K562 (cell line): ENCODE results near the gene STK24. TPM values are rescaled to one million over a fixed set of nuclear protein-coding genes. Genes with fewer than 3 reads are reported as not detected.

ENCODE experiments used
- ATAC-seq: fragments of 200-7000 bp; cut with Tn5 transposase; 3 replicates; pipeline ENCODE4 v1.9.1; 2020; ENCODE audit warnings: moderate library complexity
- BruUV-seq: library from RNA; stranded (reverse); fragments of 400-500 nt; replicated peaks from 2 replicates; lab custom pipeline; 2021; lab: Mats Ljungman, UMichigan
- CTCF ChIA-PET: fragments of 300-600 bp; formaldehyde crosslinking; extraction: SDS; loops from one replicate; lab custom pipeline; 2021; ENCODE audit warnings: low intra/inter-chr PET ratio; lab: Yijun Ruan, JAX
- POLR2A ChIA-PET: fragments of 300-600, 350-650 bp; sonication (Branson Sonifier 250); formaldehyde crosslinking; extraction: SDS; loops from one replicate; lab custom pipeline; 2021; ENCODE audit warnings: antibody characterized with exemption, inconsistent platforms; lab: Yijun Ruan, JAX
- DNase-seq, 4 experiments: peaks; one replicate each; pipeline versions ENCODE4 v3.0.0 to v3.0.0-alpha.2; 2011 to 2018; ENCODE audit warnings: low spot score in 3 of 4, mixed read lengths in 3 of 4; ENCODE audit errors: extremely low read depth in 1 of 4
- FAIRE-seq: peaks from 2 replicates; lab custom pipeline; 2011; peaks lifted over from hg19 to GRCh38; lab: Jason Lieb, UNC
- H2AFZ ChIP-seq: 2 replicates; pipeline ENCODE4 v1.6.0; 2011; ENCODE audit warnings: low read depth, low read length, control low read depth, inconsistent platforms
- H3K27ac ChIP-seq: fragments of 200-600 bp; 3 replicates; pipeline ENCODE4 v1.8.0; 2011; ENCODE audit warnings: low read depth, mild to moderate bottlenecking, control low read depth, inconsistent platforms, low read length, moderate library complexity, mixed read lengths; ENCODE audit errors: extremely low read depth
- H3K27me3 ChIP-seq, 2 experiments: fragments of 300-600 bp in 1 of 2; 2 replicates in 1 of 2; 3 replicates in 1 of 2; pipeline versions ENCODE4 v1.6.0 to v1.8.0; 2011; ENCODE audit warnings: inconsistent platforms in 2 of 2, low read length in 2 of 2, mild to moderate bottlenecking in 1 of 2, mixed read lengths in 1 of 2, moderate library complexity in 1 of 2; ENCODE audit not compliant: control insufficient read depth in 2 of 2, insufficient read depth in 2 of 2
- H3K36me3 ChIP-seq: fragments of 300-600 bp; 3 replicates; pipeline ENCODE4 v1.8.0; 2011; ENCODE audit warnings: mild to moderate bottlenecking, low read length, inconsistent platforms; ENCODE audit not compliant: control insufficient read depth, insufficient read depth
- H3K4me1 ChIP-seq, 2 experiments: fragments of 200-600 bp in 1 of 2; replicated peaks in 1 of 2; 2 replicates in 1 of 2; 3 replicates in 1 of 2; pipeline versions ENCODE4 v1.5.1 to v1.8.0; 2011; ENCODE audit warnings: inconsistent platforms in 2 of 2, low read length in 2 of 2, mild to moderate bottlenecking in 1 of 2, mixed read lengths in 1 of 2, moderate library complexity in 1 of 2; ENCODE audit not compliant: control insufficient read depth in 2 of 2, insufficient read depth in 2 of 2
- H3K4me2 ChIP-seq: 2 replicates; pipeline ENCODE4 v1.6.1; 2011; ENCODE audit warnings: low read length, control low read depth, inconsistent platforms, mixed read lengths; ENCODE audit not compliant: insufficient read depth
- H3K4me3 ChIP-seq: fragments of 200-600 bp; sonication (generic), shearing (Covaris generic); 2 replicates; pipeline ENCODE4 v1.5.1; 2016; ENCODE audit warnings: control low read depth, inconsistent platforms
- H3K79me2 ChIP-seq: fragments of 200-600 bp; 3 replicates; pipeline ENCODE4 v1.8.0; 2011; ENCODE audit warnings: low read length, inconsistent platforms; ENCODE audit not compliant: control insufficient read depth, insufficient read depth
- H3K9ac ChIP-seq, 2 experiments: 2 replicates each; pipeline versions ENCODE4 v1.6.0 to v1.6.1; 2011; ENCODE audit warnings: low read depth in 2 of 2, low read length in 2 of 2, control low read depth in 1 of 2, inconsistent platforms in 1 of 2, mild to moderate bottlenecking in 1 of 2, mixed read lengths in 1 of 2; ENCODE audit not compliant: insufficient read depth in 1 of 2
- H3K9me1 ChIP-seq: one replicate; pipeline ENCODE4 v1.6.0; 2011; ENCODE audit warnings: inconsistent platforms, mild to moderate bottlenecking, low read length, moderate library complexity; ENCODE audit not compliant: control insufficient read depth, insufficient read depth
- H3K9me3 ChIP-seq: replicated peaks from 2 replicates; pipeline ENCODE4 v1.5.1; 2011; ENCODE audit warnings: low read depth, low read length, inconsistent platforms; ENCODE audit not compliant: control insufficient read depth, insufficient read depth
- H4K20me1 ChIP-seq: replicated peaks from 2 replicates; pipeline ENCODE4 v1.6.1; 2011; ENCODE audit warnings: low read length, inconsistent platforms, mixed read lengths; ENCODE audit not compliant: control insufficient read depth, insufficient read depth
- FOXK1 ChIP-seq: sonication (generic); formaldehyde crosslinking; IDR thresholded peaks from 2 replicates; pipeline ENCODE4 v1.8.0; 2022; ENCODE audit warnings: missing genetic modification reagents, mild to moderate bottlenecking, borderline replicate concordance
- KAT2B ChIP-seq: IDR thresholded peaks from one replicate; pipeline ENCODE4 v1.6.1; 2012; ENCODE audit warnings: low read depth, mild to moderate bottlenecking, control low read depth, inconsistent platforms, low read length, moderate library complexity
- LCOR ChIP-seq: sonication (generic); formaldehyde crosslinking; IDR thresholded peaks from 2 replicates; pipeline ENCODE4 v1.8.0; 2022; ENCODE audit warnings: mild to moderate bottlenecking, missing genetic modification reagents
- NCOA6 ChIP-seq: fragments of 450-650 bp; IDR thresholded peaks from 2 replicates; pipeline ENCODE4 v1.6.1; 2017; ENCODE audit warnings: mild to moderate bottlenecking
- NRF1 ChIP-seq, 2 experiments: fragments of 450-650 bp; IDR thresholded peaks in 1 of 2; conservative IDR thresholded peaks in 1 of 2; 2 replicates each; pipeline ENCODE4 v1.6.1; 2014; ENCODE audit warnings: mild to moderate bottlenecking in 2 of 2
- ZKSCAN8 ChIP-seq: fragments of 200-800 bp; sonication (Bioruptor generic); IDR thresholded peaks from 2 replicates; pipeline ENCODE4 v1.6.1; 2016; ENCODE audit warnings: missing genetic modification characterization, missing compliant biosample characterization
- ZNF239 ChIP-seq: fragments of 250-450 bp; sonication (Bioruptor Pico); IDR thresholded peaks from 2 replicates; pipeline ENCODE4 v1.4.0; 2020; ENCODE audit warnings: mild to moderate bottlenecking
- ZNF324 ChIP-seq: fragments of 250-450 bp; sonication (Bioruptor Pico); IDR thresholded peaks from 2 replicates; pipeline ENCODE4 v1.4.0; 2020; ENCODE audit warnings: mild to moderate bottlenecking
- ZNF77 ChIP-seq: fragments of 250-450 bp; sonication (Bioruptor Pico); IDR thresholded peaks from 2 replicates; pipeline ENCODE4 v1.5.0; 2020
- WGBS: fragments of 100-300 bp; shearing (Covaris generic); methylation state at CpG from one replicate; pipeline ENCODE4 v1.1.6; 2016; ENCODE audit warnings: low coverage, mixed read lengths; ENCODE audit not compliant: insufficient coverage; ENCODE audit errors: missing lambda C conversion rate; 5-methylcytosine and 5-hydroxymethylcytosine counted together
- in situ Hi-C: fragments of 300-500 bp; cut with MboI; formaldehyde crosslinking; loops from 4 replicates; pipeline ENCODE4 v1.15.0; 2018; ENCODE audit warnings: inconsistent platforms, mixed read lengths
- intact Hi-C: fragments of 100-400 bp; cut with micrococcal nuclease; formaldehyde crosslinking; loops from 2 replicates; pipeline ENCODE4 v1.14.2; 2022
- polyA plus RNA-seq, 8 experiments: library from polyadenylated mRNA; depleted of rRNA in 4 of 8; stranded (reverse) in 5 of 8; unstranded in 3 of 8; fragments of >200 nt; fragmentation: Nextera tagmentation in 2 of 8; fragmentation: Illumina TruSeq in 1 of 8; extraction: Ambion mirVana in 2 of 8; extraction: Trizol in 1 of 8; gene quantifications; 2 replicates each; pipeline versions ENCODE4 v1.2.1 to v1.2.3, GENCODE V29; 2011 to 2014; ENCODE audit warnings: inconsistent platforms in 1 of 8, missing spikeins in 1 of 8
- total RNA-seq, 7 experiments: library from RNA; depleted of rRNA in 6 of 7; stranded (reverse); fragments of >200 nt in 6 of 7; fragmentation: Illumina TruSeq in 2 of 7; extraction: Trizol in 2 of 7; gene quantifications; 2 replicates each; pipeline versions ENCODE4 v1.2.1 to v1.2.3, GENCODE V29; 2011 to 2021; ENCODE audit warnings: low replicate concordance in 1 of 7
- TF ChIP-seq, protein P1 (sequence below): fragments of 450-650 bp; formaldehyde crosslinking; IDR thresholded peaks from 2 replicates; pipeline ENCODE4 v1.4.0; 2022; ENCODE audit warnings: mild to moderate bottlenecking, moderate library complexity
- TF ChIP-seq, protein P2 (sequence below): fragments of 450-650 bp; formaldehyde crosslinking; IDR thresholded peaks from 2 replicates; pipeline ENCODE4 v1.4.0; 2020; ENCODE audit warnings: mild to moderate bottlenecking, moderate library complexity
- TF ChIP-seq, protein P3 (sequence below): fragments of 150-350 bp; conservative IDR thresholded peaks from 2 replicates; pipeline ENCODE4 v1.6.1; 2014; ENCODE audit warnings: low read length
- TF ChIP-seq, protein P4 (sequence below): fragments of 450-650 bp; IDR thresholded peaks from 2 replicates; pipeline ENCODE4 v1.6.1; 2017; ENCODE audit warnings: antibody characterized with exemption
- TF ChIP-seq, protein P5 (sequence below), 2 experiments: fragments of 250-450 bp in 1 of 2; fragments of 450-650 bp in 1 of 2; sonication (Bioruptor Pico) in 1 of 2; IDR thresholded peaks; 2 replicates each; pipeline versions ENCODE4 v1.6.1 to v1.8.0; 2016 to 2021; ENCODE audit warnings: mild to moderate bottlenecking in 2 of 2, moderate library complexity in 2 of 2, missing compliant biosample characterization in 1 of 2, missing genetic modification characterization in 1 of 2

STK24 gene
- total and polyA plus RNA-seq, 9 of the 15 experiments (the other 6 are each of a cell fraction or from before 2014, with no cell fraction given): 3.8 to 78.4 (median 28.2) TPM

DNA sequence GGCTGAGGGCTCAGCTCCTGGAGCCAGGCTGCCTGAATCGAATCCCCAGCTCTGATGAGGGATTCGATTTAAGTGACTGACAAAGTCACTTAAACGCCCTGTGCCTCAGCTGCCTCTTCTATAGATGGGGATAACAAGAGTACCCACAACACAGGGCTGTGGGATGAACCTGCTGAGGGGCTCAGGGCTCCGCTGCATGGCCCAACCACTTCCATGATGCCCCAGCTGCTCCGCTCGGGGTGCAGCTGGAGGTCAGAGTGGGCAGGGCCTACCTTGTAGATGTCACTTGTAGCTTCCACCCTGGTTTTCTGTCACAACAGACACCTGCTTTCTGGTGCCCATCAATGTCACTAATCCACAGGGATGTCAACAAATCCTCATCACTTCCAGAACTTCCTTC is 39.2 kb downstream of the STK24 start:
- H3K9me1 ChIP-seq: peaks cover 9% of the 10 kb centered on the region
- DNase-seq (no peak), FAIRE-seq (no peak), ATAC-seq (no peak)
- H4K20me1 ChIP-seq: peaks cover 47% of the 10 kb centered on the region
- BruUV-seq: no TSS peak
- no peak overlapping the region; a peak in 1 of 4 replicates for H3K9ac ChIP-seq
- H3K27ac ChIP-seq: no peak overlapping the region
- peaks cover 15 to 22% of the 10 kb centered on the region in 2 experiments for H3K4me1 ChIP-seq
- H3K79me2 ChIP-seq: peaks cover 85% of the 10 kb centered on the region
- TF ChIP-seq, protein P1, sequence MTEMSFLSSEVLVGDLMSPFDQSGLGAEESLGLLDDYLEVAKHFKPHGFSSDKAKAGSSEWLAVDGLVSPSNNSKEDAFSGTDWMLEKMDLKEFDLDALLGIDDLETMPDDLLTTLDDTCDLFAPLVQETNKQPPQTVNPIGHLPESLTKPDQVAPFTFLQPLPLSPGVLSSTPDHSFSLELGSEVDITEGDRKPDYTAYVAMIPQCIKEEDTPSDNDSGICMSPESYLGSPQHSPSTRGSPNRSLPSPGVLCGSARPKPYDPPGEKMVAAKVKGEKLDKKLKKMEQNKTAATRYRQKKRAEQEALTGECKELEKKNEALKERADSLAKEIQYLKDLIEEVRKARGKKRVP (CRISPR knock-in tag): no peak
- TF ChIP-seq, protein P2, sequence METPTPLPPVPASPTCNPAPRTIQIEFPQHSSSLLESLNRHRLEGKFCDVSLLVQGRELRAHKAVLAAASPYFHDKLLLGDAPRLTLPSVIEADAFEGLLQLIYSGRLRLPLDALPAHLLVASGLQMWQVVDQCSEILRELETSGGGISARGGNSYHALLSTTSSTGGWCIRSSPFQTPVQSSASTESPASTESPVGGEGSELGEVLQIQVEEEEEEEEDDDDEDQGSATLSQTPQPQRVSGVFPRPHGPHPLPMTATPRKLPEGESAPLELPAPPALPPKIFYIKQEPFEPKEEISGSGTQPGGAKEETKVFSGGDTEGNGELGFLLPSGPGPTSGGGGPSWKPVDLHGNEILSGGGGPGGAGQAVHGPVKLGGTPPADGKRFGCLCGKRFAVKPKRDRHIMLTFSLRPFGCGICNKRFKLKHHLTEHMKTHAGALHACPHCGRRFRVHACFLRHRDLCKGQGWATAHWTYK: no peak
- TF ChIP-seq ZKSCAN8 (CRISPR knock-in tag): no peak
- TF ChIP-seq FOXK1: no peak
- TF ChIP-seq ZNF77 (CRISPR knock-in tag): no peak
- no peak for TF ChIP-seq NCOA6
- TF ChIP-seq, protein P3, sequence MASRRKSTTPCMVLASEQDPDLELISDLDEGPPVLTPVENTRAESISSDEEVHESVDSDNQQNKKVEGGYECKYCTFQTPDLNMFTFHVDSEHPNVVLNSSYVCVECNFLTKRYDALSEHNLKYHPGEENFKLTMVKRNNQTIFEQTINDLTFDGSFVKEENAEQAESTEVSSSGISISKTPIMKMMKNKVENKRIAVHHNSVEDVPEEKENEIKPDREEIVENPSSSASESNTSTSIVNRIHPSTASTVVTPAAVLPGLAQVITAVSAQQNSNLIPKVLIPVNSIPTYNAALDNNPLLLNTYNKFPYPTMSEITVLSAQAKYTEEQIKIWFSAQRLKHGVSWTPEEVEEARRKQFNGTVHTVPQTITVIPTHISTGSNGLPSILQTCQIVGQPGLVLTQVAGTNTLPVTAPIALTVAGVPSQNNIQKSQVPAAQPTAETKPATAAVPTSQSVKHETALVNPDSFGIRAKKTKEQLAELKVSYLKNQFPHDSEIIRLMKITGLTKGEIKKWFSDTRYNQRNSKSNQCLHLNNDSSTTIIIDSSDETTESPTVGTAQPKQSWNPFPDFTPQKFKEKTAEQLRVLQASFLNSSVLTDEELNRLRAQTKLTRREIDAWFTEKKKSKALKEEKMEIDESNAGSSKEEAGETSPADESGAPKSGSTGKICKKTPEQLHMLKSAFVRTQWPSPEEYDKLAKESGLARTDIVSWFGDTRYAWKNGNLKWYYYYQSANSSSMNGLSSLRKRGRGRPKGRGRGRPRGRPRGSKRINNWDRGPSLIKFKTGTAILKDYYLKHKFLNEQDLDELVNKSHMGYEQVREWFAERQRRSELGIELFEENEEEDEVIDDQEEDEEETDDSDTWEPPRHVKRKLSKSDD: no peak
- no peak for TF ChIP-seq ZNF239 (CRISPR knock-in tag)
- no peak for TF ChIP-seq ZNF324 (CRISPR knock-in tag)
- no peak for TF ChIP-seq NRF1 (conservative IDR thresholded peaks at IDR 0.05 in 1 of 2, IDR thresholded peaks at IDR 0.05 in 1 of 2)
- TF ChIP-seq, protein P4, sequence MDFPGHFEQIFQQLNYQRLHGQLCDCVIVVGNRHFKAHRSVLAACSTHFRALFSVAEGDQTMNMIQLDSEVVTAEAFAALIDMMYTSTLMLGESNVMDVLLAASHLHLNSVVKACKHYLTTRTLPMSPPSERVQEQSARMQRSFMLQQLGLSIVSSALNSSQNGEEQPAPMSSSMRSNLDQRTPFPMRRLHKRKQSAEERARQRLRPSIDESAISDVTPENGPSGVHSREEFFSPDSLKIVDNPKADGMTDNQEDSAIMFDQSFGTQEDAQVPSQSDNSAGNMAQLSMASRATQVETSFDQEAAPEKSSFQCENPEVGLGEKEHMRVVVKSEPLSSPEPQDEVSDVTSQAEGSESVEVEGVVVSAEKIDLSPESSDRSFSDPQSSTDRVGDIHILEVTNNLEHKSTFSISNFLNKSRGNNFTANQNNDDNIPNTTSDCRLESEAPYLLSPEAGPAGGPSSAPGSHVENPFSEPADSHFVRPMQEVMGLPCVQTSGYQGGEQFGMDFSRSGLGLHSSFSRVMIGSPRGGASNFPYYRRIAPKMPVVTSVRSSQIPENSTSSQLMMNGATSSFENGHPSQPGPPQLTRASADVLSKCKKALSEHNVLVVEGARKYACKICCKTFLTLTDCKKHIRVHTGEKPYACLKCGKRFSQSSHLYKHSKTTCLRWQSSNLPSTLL: no peak
- no peak for TF ChIP-seq KAT2B
- no peak for TF ChIP-seq LCOR
- TF ChIP-seq, protein P5, sequence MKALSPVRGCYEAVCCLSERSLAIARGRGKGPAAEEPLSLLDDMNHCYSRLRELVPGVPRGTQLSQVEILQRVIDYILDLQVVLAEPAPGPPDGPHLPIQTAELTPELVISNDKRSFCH (CRISPR knock-in tag; IDR thresholded peaks at IDR 0.05): no peak
- TF ChIP-seq, protein P5 (tag; IDR thresholded peaks at IDR 0.05): no peak
- ChIA-PET POLR2A (no interaction called here), CTCF (no interaction called here)
- no peak overlapping the region for H3K4me2 ChIP-seq
- H3K4me3 ChIP-seq: no peak overlapping the region
- H3K9me3 ChIP-seq: no peaks in the 10 kb centered on the region
- H3K36me3 ChIP-seq: peaks cover 8% of the 10 kb centered on the region; the same call in 1 of the 3 replicates
- in situ Hi-C loops: no loop called here
- WGBS: 84% methylated on average over 6 of the region's 6 CpGs
- no peaks in the 10 kb centered on the region for H3K27me3 ChIP-seq
- no peak overlapping the region for H2AFZ ChIP-seq
- intact Hi-C loops: no loop called here
